ENCODE measurements around the gene GALNT2. TPM values are rescaled to one million over a fixed set of nuclear protein-coding genes. Genes with fewer than 3 reads are reported as not detected.

GALNT2 gene
- total and polyA plus RNA-seq, 2 of the 4 experiments (the other 2 are of a cell fraction), result 50.4 to 189 TPM

DNA sequence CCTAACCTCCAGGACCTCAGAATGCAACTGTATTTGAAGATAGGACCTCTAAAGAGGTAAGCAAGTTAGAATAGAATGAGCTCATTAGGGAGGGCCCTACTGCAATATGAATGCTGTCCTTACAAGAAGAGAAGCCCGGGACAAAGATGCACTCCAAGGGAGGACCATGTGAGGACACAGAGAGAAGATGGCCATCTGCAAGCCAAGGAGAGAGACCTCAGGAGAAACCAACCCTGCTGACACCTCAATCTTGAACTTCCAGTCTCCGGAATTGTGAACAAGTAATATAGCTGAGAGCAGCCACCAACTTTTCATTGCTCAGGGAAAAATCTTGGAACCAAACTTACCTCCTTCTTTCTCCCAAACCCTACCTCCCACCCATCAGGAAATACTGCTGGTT, 15.0 kb upstream of the GALNT2 start:
- Histone ChIP-seq H4K91ac (ENCODE audit: insufficient read depth, low read depth, low read length) (no peak overlapping the region), H3K9me3 (ENCODE audit: control insufficient read depth, insufficient read depth, low read length) (no peaks in the 10 kb centered on the region), H2BK120ac (ENCODE audit: low read depth, low read length) (no peak overlapping the region), H3K4me2 (ENCODE audit: low read depth, low read length) (no peak overlapping the region), H4K20me1 (ENCODE audit: insufficient read depth, low read length) (no peaks in the 10 kb centered on the region), H3K4me3 (ENCODE audit: insufficient read depth, low read depth, low read length) (no peak overlapping the region), H3K4ac (ENCODE audit: low read depth, low read length) (no peak overlapping the region), H2AK9ac (replicated peaks; ENCODE audit: low read depth, low read length, poor library complexity) (no peak overlapping the region), H4K5ac (ENCODE audit: low read depth, low read length) (no peak overlapping the region), H3K18ac (ENCODE audit: low read depth, low read length) (no peak overlapping the region), H3K9me1 (ENCODE audit: insufficient read depth, low read length) (no peaks in the 10 kb centered on the region), H2BK15ac (ENCODE audit: low read depth, low read length) (no peak overlapping the region), H2AFZ (replicated peaks; ENCODE audit: low read length, poor library complexity) (no peak overlapping the region), H2AK5ac (ENCODE audit: low read depth, low read length) (no peak overlapping the region), H3K27ac (ENCODE audit: insufficient read depth, low read length) (no peak overlapping the region), H2BK20ac (ENCODE audit: low read depth, low read length) (no peak overlapping the region), H3K23ac (ENCODE audit: low read depth, low read length) (no peak overlapping the region), H3K27me3 (ENCODE audit: control insufficient read depth, insufficient read depth, low read length) (peaks cover 29% of the 10 kb centered on the region), H3K79me1 (ENCODE audit: low read depth in 1 of 2, low read length in 2 of 2) (no peaks in the 10 kb centered on the region), H3K14ac (replicated peaks; ENCODE audit: low read depth, low read length) (no peak overlapping the region), H3K36me3 (ENCODE audit: control insufficient read depth, insufficient read depth, low read length) (no peaks in the 10 kb centered on the region), H3K56ac (ENCODE audit: extremely low read depth, insufficient read depth, low read length) (no peak overlapping the region), H3K9ac (ENCODE audit: low read depth, low read length) (no peak overlapping the region), H3K4me1 (ENCODE audit: control insufficient read depth, insufficient read depth, low read length) (no peaks in the 10 kb centered on the region), H2BK5ac (ENCODE audit: low read depth, low read length, poor library complexity, severe bottlenecking) (no peak overlapping the region), H4K8ac (ENCODE audit: low read depth in 2 of 2, low read length in 2 of 2) (no peak overlapping the region)
- no TSS peak for BruUV-seq (replicated peaks)
- ATAC-seq (ENCODE audit: low read depth) (no peak), DNase-seq (no peak)
- intact Hi-C loops (cut with micrococcal nuclease) (no loop called here), in situ Hi-C loops (cut with MboI; ENCODE audit: low sequenced_read_pairs) (no loop called here), dilution Hi-C loops (cut with HindIII; ENCODE audit: low sequenced_read_pairs, unreplicated experiment) (no loop called here)
- CTCF ChIA-PET, result no interaction called here
- TF ChIP-seq CEBPB (IDR thresholded peaks at IDR 0.05; ENCODE audit: low read depth, low read length), result no peak
- TF ChIP-seq MAFK (IDR thresholded peaks at IDR 0.05; ENCODE audit: low read depth, low read length), result no peak
- no peak for TF ChIP-seq RAD21 (IDR thresholded peaks at IDR 0.05; ENCODE audit: low read length)
- no peak for TF ChIP-seq CHD1 (IDR thresholded peaks at IDR 0.05; ENCODE audit: low read depth, low read length)
- no peak for TF ChIP-seq RFX5 (IDR thresholded peaks at IDR 0.05; ENCODE audit: low read depth, low read length)
- TF ChIP-seq, protein P1, sequence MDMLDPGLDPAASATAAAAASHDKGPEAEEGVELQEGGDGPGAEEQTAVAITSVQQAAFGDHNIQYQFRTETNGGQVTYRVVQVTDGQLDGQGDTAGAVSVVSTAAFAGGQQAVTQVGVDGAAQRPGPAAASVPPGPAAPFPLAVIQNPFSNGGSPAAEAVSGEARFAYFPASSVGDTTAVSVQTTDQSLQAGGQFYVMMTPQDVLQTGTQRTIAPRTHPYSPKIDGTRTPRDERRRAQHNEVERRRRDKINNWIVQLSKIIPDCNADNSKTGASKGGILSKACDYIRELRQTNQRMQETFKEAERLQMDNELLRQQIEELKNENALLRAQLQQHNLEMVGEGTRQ (IDR thresholded peaks at IDR 0.05; ENCODE audit: low read depth, low read length), result no peak
- TF ChIP-seq BHLHE40 (IDR thresholded peaks at IDR 0.05; ENCODE audit: low read depth, low read length), result no peak
- TF ChIP-seq, protein P2, sequence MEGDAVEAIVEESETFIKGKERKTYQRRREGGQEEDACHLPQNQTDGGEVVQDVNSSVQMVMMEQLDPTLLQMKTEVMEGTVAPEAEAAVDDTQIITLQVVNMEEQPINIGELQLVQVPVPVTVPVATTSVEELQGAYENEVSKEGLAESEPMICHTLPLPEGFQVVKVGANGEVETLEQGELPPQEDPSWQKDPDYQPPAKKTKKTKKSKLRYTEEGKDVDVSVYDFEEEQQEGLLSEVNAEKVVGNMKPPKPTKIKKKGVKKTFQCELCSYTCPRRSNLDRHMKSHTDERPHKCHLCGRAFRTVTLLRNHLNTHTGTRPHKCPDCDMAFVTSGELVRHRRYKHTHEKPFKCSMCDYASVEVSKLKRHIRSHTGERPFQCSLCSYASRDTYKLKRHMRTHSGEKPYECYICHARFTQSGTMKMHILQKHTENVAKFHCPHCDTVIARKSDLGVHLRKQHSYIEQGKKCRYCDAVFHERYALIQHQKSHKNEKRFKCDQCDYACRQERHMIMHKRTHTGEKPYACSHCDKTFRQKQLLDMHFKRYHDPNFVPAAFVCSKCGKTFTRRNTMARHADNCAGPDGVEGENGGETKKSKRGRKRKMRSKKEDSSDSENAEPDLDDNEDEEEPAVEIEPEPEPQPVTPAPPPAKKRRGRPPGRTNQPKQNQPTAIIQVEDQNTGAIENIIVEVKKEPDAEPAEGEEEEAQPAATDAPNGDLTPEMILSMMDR (conservative IDR thresholded peaks at IDR 0.05; ENCODE audit: low read depth, low read length), result no peak
- TF ChIP-seq SMC3 (IDR thresholded peaks at IDR 0.05; ENCODE audit: low read depth, low read length), result no peak
- TF ChIP-seq NFE2L2 (IDR thresholded peaks at IDR 0.05; ENCODE audit: low read depth, low read length), result no peak
- TF ChIP-seq MXI1 (IDR thresholded peaks at IDR 0.05; ENCODE audit: borderline replicate concordance, low read depth, low read length), result no peak
- no peak for TF ChIP-seq RCOR1 (IDR thresholded peaks at IDR 0.05; ENCODE audit: insufficient replicate concordance, low read length)
- TF ChIP-seq MAZ (IDR thresholded peaks at IDR 0.05; ENCODE audit: borderline replicate concordance, low read depth, low read length), result no peak
- TF ChIP-seq, protein P3, sequence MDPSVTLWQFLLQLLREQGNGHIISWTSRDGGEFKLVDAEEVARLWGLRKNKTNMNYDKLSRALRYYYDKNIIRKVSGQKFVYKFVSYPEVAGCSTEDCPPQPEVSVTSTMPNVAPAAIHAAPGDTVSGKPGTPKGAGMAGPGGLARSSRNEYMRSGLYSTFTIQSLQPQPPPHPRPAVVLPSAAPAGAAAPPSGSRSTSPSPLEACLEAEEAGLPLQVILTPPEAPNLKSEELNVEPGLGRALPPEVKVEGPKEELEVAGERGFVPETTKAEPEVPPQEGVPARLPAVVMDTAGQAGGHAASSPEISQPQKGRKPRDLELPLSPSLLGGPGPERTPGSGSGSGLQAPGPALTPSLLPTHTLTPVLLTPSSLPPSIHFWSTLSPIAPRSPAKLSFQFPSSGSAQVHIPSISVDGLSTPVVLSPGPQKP (IDR thresholded peaks at IDR 0.05; ENCODE audit: borderline replicate concordance, low read depth, low read length), result no peak
- no peak for TF ChIP-seq FOS (IDR thresholded peaks at IDR 0.05; ENCODE audit: low read depth, low read length)
- no peak for TF ChIP-seq POLR2A (IDR thresholded peaks at IDR 0.05; ENCODE audit: low read depth, low read length)
- POLR2A ChIA-PET (ENCODE audit: unreplicated experiment), result no interaction called here
- WGBS, 2 experiments (ENCODE audit: extremely low coverage in 2 of 2, insufficient read length in 1 of 2), result no CpG with 5 or more reads among the region's 2 CpGs

Measured in IMR-90 (cell line).